ENCODE data around the gene KRTAP4-1.

DNA sequence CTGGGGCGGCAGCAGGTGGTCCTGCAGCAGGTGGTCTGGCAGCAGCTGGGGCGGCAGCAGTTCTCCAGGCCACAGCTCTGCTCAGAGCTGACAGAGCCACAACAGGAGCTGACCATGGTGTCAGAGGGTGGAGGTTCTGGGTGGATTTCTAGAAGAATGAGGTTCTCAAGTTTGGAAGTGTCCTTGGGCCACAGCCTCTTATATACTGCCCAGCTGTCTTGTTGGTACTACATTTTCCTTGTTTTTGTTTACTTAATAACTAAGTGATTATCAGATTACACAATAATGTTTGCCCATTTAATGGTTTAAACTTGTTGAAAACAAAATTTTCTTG is 35.1 kb downstream of the KRTAP4-1 start, which contains the start of gene KRTAP4-5:
- TF ChIP-seq POLR2AphosphoS5 (IDR thresholded peaks at IDR 0.05; ENCODE audit: low read depth, low read length) (no peak), REST (IDR thresholded peaks at IDR 0.05; ENCODE audit: insufficient read depth in 1 of 2, low read depth in 2 of 2, low read length in 2 of 2) (0 out of 4 replicates have a peak, but pooled peaks of 1 of the 2 experiments have one; percentile 23)

All from PFSK-1 (cell line).